ENCODE data around the gene TMEM11.

GRCh38 chr17:21177854-21178600 lies 35.9 kb downstream of the TMEM11 start:
- TF ChIP-seq EZH2phosphoT487 (IDR thresholded peaks at IDR 0.05; ENCODE audit: borderline replicate concordance, low read length), result no peak
- TF ChIP-seq CTCF (IDR thresholded peaks at IDR 0.05; ENCODE audit: low read depth, low read length, poor library complexity, severe bottlenecking), result no peak
